GM10248 (cell line): ENCODE results near the gene GPS2.

Experiments used
- CTCF ChIA-PET: fragments of 300-600 bp; sonication (Branson Sonifier 250); formaldehyde crosslinking; extraction: SDS; loops from one replicate; lab custom pipeline; 2021; ENCODE audit warnings: antibody characterized with exemption; lab: Yijun Ruan, JAX
- POLR2A ChIA-PET: fragments of 350-650 bp; sonication (Branson Sonifier 250); formaldehyde crosslinking; extraction: SDS; loops from one replicate; lab custom pipeline; 2020; ENCODE audit warnings: antibody characterized with exemption; lab: Yijun Ruan, JAX
- DNase-seq: peaks from one replicate; pipeline ENCODE4 v3.0.0; 2012; ENCODE audit errors: extremely low spot score
- TF ChIP-seq, protein P1 (sequence below): IDR thresholded peaks from 2 replicates; pipeline ENCODE4 v1.5.1; 2012; ENCODE audit warnings: mild to moderate bottlenecking, low read depth; ENCODE audit errors: extremely low read depth, missing control alignments, control extremely low read depth

The GPS2 gene

GRCh38 chr17:7295230-7296180, 19.7 kb downstream of the GPS2 start:
- TF ChIP-seq, protein P1, sequence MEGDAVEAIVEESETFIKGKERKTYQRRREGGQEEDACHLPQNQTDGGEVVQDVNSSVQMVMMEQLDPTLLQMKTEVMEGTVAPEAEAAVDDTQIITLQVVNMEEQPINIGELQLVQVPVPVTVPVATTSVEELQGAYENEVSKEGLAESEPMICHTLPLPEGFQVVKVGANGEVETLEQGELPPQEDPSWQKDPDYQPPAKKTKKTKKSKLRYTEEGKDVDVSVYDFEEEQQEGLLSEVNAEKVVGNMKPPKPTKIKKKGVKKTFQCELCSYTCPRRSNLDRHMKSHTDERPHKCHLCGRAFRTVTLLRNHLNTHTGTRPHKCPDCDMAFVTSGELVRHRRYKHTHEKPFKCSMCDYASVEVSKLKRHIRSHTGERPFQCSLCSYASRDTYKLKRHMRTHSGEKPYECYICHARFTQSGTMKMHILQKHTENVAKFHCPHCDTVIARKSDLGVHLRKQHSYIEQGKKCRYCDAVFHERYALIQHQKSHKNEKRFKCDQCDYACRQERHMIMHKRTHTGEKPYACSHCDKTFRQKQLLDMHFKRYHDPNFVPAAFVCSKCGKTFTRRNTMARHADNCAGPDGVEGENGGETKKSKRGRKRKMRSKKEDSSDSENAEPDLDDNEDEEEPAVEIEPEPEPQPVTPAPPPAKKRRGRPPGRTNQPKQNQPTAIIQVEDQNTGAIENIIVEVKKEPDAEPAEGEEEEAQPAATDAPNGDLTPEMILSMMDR = no peak
- no peak for DNase-seq
- ChIA-PET CTCF (interaction anchor here (0.9 to 2.2 kb wide), 36 partner anchors 10 to 637 kb away, joined by 3 to 80 read pairs (median 5); partner anchors contain the start of genes ACADVL, CLDN7, CTDNEP1 and DLG4), POLR2A (no interaction called here)

- peak; percentile 86 for DNase-seq
- ChIA-PET POLR2A (no interaction called here), CTCF (no interaction called here)
- TF ChIP-seq, protein P1 = no peak
These were observed 20.5 kb downstream of the GPS2 start, which contains the start of gene YBX2 for GRCh38 chr17:7294614-7295153. YBX2 (minus strand) TSS chr17:7294639; CDS start chr17:7294500, 139 bp downstream.

DNA sequence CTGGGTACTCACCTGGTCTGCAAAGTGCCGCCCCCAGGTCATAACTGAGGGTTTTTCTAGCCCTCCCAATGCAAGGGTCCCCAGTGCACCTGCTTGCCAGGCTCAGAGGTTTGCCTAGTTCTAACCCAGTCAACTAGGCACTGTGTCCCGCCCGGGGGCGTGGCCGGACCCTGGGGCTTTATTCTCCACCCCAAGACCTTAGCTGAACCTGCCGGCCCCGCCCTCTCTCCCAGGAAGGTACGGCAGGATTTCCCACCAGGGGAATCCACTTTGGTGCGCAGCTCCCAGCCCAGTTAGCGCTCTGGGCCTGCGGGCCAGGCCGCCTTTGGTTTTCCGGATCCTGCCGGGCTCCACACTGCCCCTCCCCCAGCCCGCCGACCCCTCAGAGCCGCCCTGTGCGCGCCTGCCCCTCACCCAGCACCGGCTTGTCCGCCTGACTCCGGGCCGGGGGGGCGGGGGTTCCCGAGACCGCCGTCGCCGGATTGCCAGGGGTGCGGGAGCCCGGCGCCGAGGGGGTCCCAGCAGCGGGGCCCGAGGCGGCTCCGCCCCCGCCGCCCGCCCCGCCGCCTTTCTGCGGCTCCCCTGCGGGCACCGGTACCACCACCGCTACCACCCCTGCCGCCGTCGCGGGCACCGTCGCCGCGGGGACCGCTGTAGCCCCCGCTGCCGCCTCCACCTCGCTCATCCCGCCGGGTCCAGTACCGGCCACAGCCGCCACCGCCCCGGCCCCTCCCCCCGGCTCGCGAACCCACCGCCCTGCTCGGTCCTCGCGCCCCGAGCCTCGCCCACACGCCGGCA, 21.1 kb downstream of the GPS2 start:
- ChIA-PET CTCF (interaction anchor here (0.9 to 3.4 kb wide), 2 partner anchors 8 to 11 kb away, joined by 3 to 20 read pairs; partner anchors contain the start of gene SLC2A4), POLR2A (interaction anchor here (0.6 kb wide), 1 partner anchor 9 kb away, joined by 3 read pairs; no protein-coding TSS in a partner anchor)
- no peak for DNase-seq
- TF ChIP-seq, protein P1 = no peak

DNA sequence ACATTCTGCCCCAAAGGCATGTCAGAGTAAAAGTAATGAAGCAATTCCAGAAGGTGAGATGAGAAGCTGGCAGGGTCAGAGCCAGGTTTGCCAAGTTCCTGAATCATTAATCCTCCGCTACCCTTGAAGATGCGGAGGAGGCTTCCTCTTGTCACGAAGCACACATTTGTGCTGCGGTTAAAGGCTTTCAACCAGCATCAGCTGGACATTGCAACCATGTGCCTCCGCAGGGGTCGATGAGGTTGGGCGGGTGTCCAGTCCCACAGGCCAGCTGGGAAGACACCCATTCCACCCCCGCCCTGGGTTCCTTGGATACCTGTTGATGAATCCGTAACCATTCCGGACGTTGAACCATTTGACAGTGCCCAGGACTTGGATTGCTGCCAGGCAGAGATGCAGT, 22.0 kb downstream of the GPS2 start:
- ChIA-PET CTCF (interaction anchor here (1.4 to 3.4 kb wide), 3 partner anchors 11 to 33 kb away, joined by 3 to 20 read pairs (median 4); partner anchors contain the start of gene SLC2A4), POLR2A (no interaction called here)
- TF ChIP-seq, protein P1 = no peak
- DNase-seq = no peak

- POLR2A ChIA-PET = no interaction called here
These were observed 22.4 kb downstream of the GPS2 start for GRCh38 chr17:7292729-7293128.

More at GRCh38 chr17:7292729-7293128, 22.4 kb downstream of the GPS2 start:
- DNase-seq = no peak
- CTCF ChIA-PET = interaction anchor here (1.1 to 3.4 kb wide), 4 partner anchors 10 to 33 kb away, joined by 3 to 20 read pairs (median 4); partner anchors contain the start of gene SLC2A4
- TF ChIP-seq, protein P1 = no peak
